IMR-90 (cell line): ENCODE data around the gene ARGLU1. TPM values are rescaled to one million over a fixed set of nuclear protein-coding genes. Genes with fewer than 3 reads are reported as not detected.

Experiments used
- ATAC-seq: fragments of 200-7000 bp; cut with Tn5 transposase; 2 replicates; pipeline ENCODE4 v1.9.1; 2020; ENCODE audit warnings: low read depth, mild to moderate bottlenecking, moderate library complexity
- BruUV-seq: library from RNA; stranded (reverse); fragments of 400-500 nt; replicated peaks from 2 replicates; lab custom pipeline; 2021; lab: Mats Ljungman, UMichigan
- CTCF ChIA-PET: fragments of 300-600 bp; formaldehyde crosslinking; extraction: SDS; loops from one replicate; lab custom pipeline; 2021; ENCODE audit warnings: antibody characterized with exemption; lab: Yijun Ruan, JAX
- POLR2A ChIA-PET: fragments of 300-600 bp; sonication (Branson Sonifier 250); formaldehyde crosslinking; loops from one replicate; lab custom pipeline; 2022; ENCODE audit warnings: antibody characterized with exemption; ENCODE audit not compliant: unreplicated experiment; lab: Charles Lee
- DNase-seq: peaks from one replicate; pipeline ENCODE4 v3.0.0; 2013
- H2AFZ ChIP-seq: replicated peaks from 2 replicates; pipeline ENCODE3; 2013; ENCODE audit warnings: low read length, mild to moderate bottlenecking; ENCODE audit not compliant: poor library complexity
- H2AK5ac ChIP-seq: 2 replicates; pipeline ENCODE4 v1.6.1; 2013; ENCODE audit warnings: low read depth, low read length, inconsistent platforms
- H2AK9ac ChIP-seq: replicated peaks from 2 replicates; pipeline ENCODE3; 2013; ENCODE audit warnings: mild to moderate bottlenecking, low read depth, low read length, moderate library complexity; ENCODE audit not compliant: poor library complexity
- H2BK120ac ChIP-seq: 2 replicates; pipeline ENCODE4 v1.6.1; 2013; ENCODE audit warnings: low read depth, low read length, inconsistent platforms
- H2BK15ac ChIP-seq: 3 replicates; pipeline ENCODE4 v1.6.1; 2013; ENCODE audit warnings: low read depth, low read length, inconsistent platforms
- H2BK20ac ChIP-seq: 2 replicates; pipeline ENCODE4 v1.6.1; 2013; ENCODE audit warnings: low read depth, mild to moderate bottlenecking, inconsistent platforms, low read length, moderate library complexity
- H2BK5ac ChIP-seq: 2 replicates; pipeline ENCODE4 v1.6.1; 2013; ENCODE audit warnings: mild to moderate bottlenecking, low read depth, low read length, inconsistent platforms; ENCODE audit not compliant: poor library complexity, severe bottlenecking
- H3K14ac ChIP-seq: replicated peaks from 2 replicates; pipeline ENCODE4 v1.6.1; 2013; ENCODE audit warnings: low read depth, low read length, inconsistent platforms
- H3K18ac ChIP-seq: 2 replicates; pipeline ENCODE4 v1.6.1; 2013; ENCODE audit warnings: low read depth, low read length, control low read depth
- H3K23ac ChIP-seq: 2 replicates; pipeline ENCODE4 v1.6.1; 2013; ENCODE audit warnings: low read depth, low read length, inconsistent platforms
- H3K27ac ChIP-seq: 2 replicates; pipeline ENCODE4 v1.5.1; 2013; ENCODE audit warnings: mild to moderate bottlenecking, control low read depth, low read length; ENCODE audit not compliant: insufficient read depth
- H3K27me3 ChIP-seq: 2 replicates; pipeline ENCODE4 v1.6.1; 2013; ENCODE audit warnings: low read length; ENCODE audit not compliant: control insufficient read depth, insufficient read depth
- H3K36me3 ChIP-seq: 2 replicates; pipeline ENCODE4 v1.6.1; 2013; ENCODE audit warnings: low read length, mixed read lengths; ENCODE audit not compliant: control insufficient read depth, insufficient read depth
- H3K4ac ChIP-seq: 2 replicates; pipeline ENCODE4 v1.6.1; 2013; ENCODE audit warnings: low read depth, low read length, inconsistent platforms
- H3K4me1 ChIP-seq: 2 replicates; pipeline ENCODE4 v1.6.1; 2013; ENCODE audit warnings: low read length, mixed read lengths; ENCODE audit not compliant: control insufficient read depth, insufficient read depth
- H3K4me2 ChIP-seq: 2 replicates; pipeline ENCODE4 v1.6.1; 2013; ENCODE audit warnings: low read depth, mild to moderate bottlenecking, control low read depth, low read length, moderate library complexity
- H3K4me3 ChIP-seq: 2 replicates; pipeline ENCODE4 v1.5.1; 2013; ENCODE audit warnings: low read depth, mild to moderate bottlenecking, control low read depth, low read length, moderate library complexity; ENCODE audit not compliant: insufficient read depth
- H3K56ac ChIP-seq: 2 replicates; pipeline ENCODE4 v1.6.1; 2013; ENCODE audit warnings: low read length, inconsistent platforms; ENCODE audit not compliant: insufficient read depth; ENCODE audit errors: extremely low read depth
- H3K79me1 ChIP-seq, 2 experiments: 2 replicates each; pipeline ENCODE4 v1.6.1; 2013; ENCODE audit warnings: low read length in 2 of 2, inconsistent platforms in 1 of 2, low read depth in 1 of 2
- H3K9ac ChIP-seq: 2 replicates; pipeline ENCODE4 v1.6.1; 2013; ENCODE audit warnings: low read depth, low read length, control low read depth
- H3K9me1 ChIP-seq: 2 replicates; pipeline ENCODE4 v1.6.1; 2013; ENCODE audit warnings: low read length, inconsistent platforms; ENCODE audit not compliant: insufficient read depth
- H3K9me3 ChIP-seq: 2 replicates; pipeline ENCODE4 v1.6.1; 2013; ENCODE audit warnings: low read length; ENCODE audit not compliant: control insufficient read depth, insufficient read depth
- H4K20me1 ChIP-seq: 2 replicates; pipeline ENCODE4 v1.6.1; 2013; ENCODE audit warnings: low read length, inconsistent platforms; ENCODE audit not compliant: insufficient read depth
- H4K5ac ChIP-seq: 2 replicates; pipeline ENCODE4 v1.6.1; 2013; ENCODE audit warnings: mild to moderate bottlenecking, low read depth, low read length, control low read depth
- H4K8ac ChIP-seq, 2 experiments: 2 replicates each; pipeline ENCODE4 v1.6.1; 2013; ENCODE audit warnings: low read depth in 2 of 2, low read length in 2 of 2, control low read depth in 1 of 2, inconsistent platforms in 1 of 2
- H4K91ac ChIP-seq: 2 replicates; pipeline ENCODE4 v1.6.1; 2013; ENCODE audit warnings: low read depth, low read length, inconsistent platforms; ENCODE audit not compliant: insufficient read depth
- BHLHE40 ChIP-seq: fragments of 150-350 bp; IDR thresholded peaks from 2 replicates; pipeline ENCODE4 v1.6.1; 2016; ENCODE audit warnings: mild to moderate bottlenecking, low read depth, low read length
- CEBPB ChIP-seq: IDR thresholded peaks from 2 replicates; pipeline ENCODE4 v1.6.1; 2012; ENCODE audit warnings: low read depth, low read length, improper control_type of control experiment
- CHD1 ChIP-seq: IDR thresholded peaks from 2 replicates; pipeline ENCODE4 v1.6.1; 2012; ENCODE audit warnings: low read depth, low read length, improper control_type of control experiment
- FOS ChIP-seq: fragments of 150-350 bp; IDR thresholded peaks from 2 replicates; pipeline ENCODE4 v1.6.1; 2016; ENCODE audit warnings: low read depth, low read length
- MAZ ChIP-seq: IDR thresholded peaks from 2 replicates; pipeline ENCODE4 v1.6.1; 2012; ENCODE audit warnings: low read depth, mild to moderate bottlenecking, low read length, improper control_type of control experiment, moderate library complexity, borderline replicate concordance
- MXI1 ChIP-seq: IDR thresholded peaks from 2 replicates; pipeline ENCODE4 v1.6.1; 2012; ENCODE audit warnings: low read depth, mild to moderate bottlenecking, low read length, moderate library complexity, borderline replicate concordance
- NFE2L2 ChIP-seq: fragments of 150-350 bp; IDR thresholded peaks from 2 replicates; pipeline ENCODE4 v1.6.1; 2016; ENCODE audit warnings: low read depth, mild to moderate bottlenecking, low read length
- POLR2A ChIP-seq: IDR thresholded peaks from 2 replicates; pipeline ENCODE4 v1.6.1; 2012; ENCODE audit warnings: mild to moderate bottlenecking, low read depth, low read length
- RAD21 ChIP-seq: IDR thresholded peaks from 2 replicates; pipeline ENCODE4 v1.6.1; 2012; ENCODE audit warnings: low read length, improper control_type of control experiment
- RFX5 ChIP-seq: IDR thresholded peaks from 2 replicates; pipeline ENCODE4 v1.8.0; 2012; ENCODE audit warnings: low read depth, mild to moderate bottlenecking, low read length, moderate library complexity
- SMC3 ChIP-seq: fragments of 150-350 bp; IDR thresholded peaks from 2 replicates; pipeline ENCODE4 v1.6.1; 2016; ENCODE audit warnings: low read depth, mild to moderate bottlenecking, antibody characterized with exemption, low read length, moderate library complexity
- WGBS, 2 experiments: methylation state at CpG; one replicate each; pipeline versions ENCODE4 v1.1.5 to v1.1.7; 2013; ENCODE audit warnings: missing lambda C conversion rate in 2 of 2; ENCODE audit not compliant: insufficient read length in 1 of 2; ENCODE audit errors: extremely low coverage in 2 of 2; 5-methylcytosine and 5-hydroxymethylcytosine counted together
- dilution Hi-C: fragments of 300-500 bp; cut with HindIII; formaldehyde crosslinking; loops from one replicate; pipeline ENCODE4 v1.14.3; 2018; ENCODE audit warnings: low sequenced_read_pairs; ENCODE audit not compliant: unreplicated experiment
- in situ Hi-C: fragments of 300-500 bp; cut with MboI; formaldehyde crosslinking; loops from 3 replicates; pipeline ENCODE4 v1.14.3; 2019; ENCODE audit warnings: low sequenced_read_pairs, inconsistent platforms, mixed read lengths
- intact Hi-C: fragments of 100-400 bp; cut with micrococcal nuclease; formaldehyde crosslinking; loops from 2 replicates; pipeline ENCODE4 v1.10.0; 2022
- polyA plus RNA-seq, 3 experiments: library from polyadenylated mRNA; depleted of rRNA; stranded (reverse); fragments of >200 nt; gene quantifications; 2 replicates each; pipeline ENCODE4 v1.2.3, GENCODE V29; 2012; ENCODE audit warnings: low replicate concordance in 1 of 3
- total RNA-seq: library from RNA; depleted of rRNA; stranded (reverse); fragments of >200 nt; gene quantifications from 2 replicates; pipeline ENCODE4 v1.2.3, GENCODE V29; 2012
- TF ChIP-seq, protein P1 (sequence below): fragments of 150-350 bp; IDR thresholded peaks from 2 replicates; pipeline ENCODE4 v1.6.1; 2016; ENCODE audit warnings: low read depth, mild to moderate bottlenecking, low read length, moderate library complexity, borderline replicate concordance
- TF ChIP-seq, protein P2 (sequence below): conservative IDR thresholded peaks from 2 replicates; pipeline ENCODE4 v1.5.1; 2012; ENCODE audit warnings: mild to moderate bottlenecking, low read depth, low read length, improper control_type of control experiment
- TF ChIP-seq, protein P3 (sequence below): fragments of 150-350 bp; IDR thresholded peaks from 2 replicates; pipeline ENCODE4 v1.6.1; 2017; ENCODE audit warnings: mild to moderate bottlenecking, antibody characterized with exemption, low read length, low read depth

Gene ARGLU1
- total and polyA plus RNA-seq, 2 of the 4 experiments (the other 2 are of a cell fraction): 11.1 to 51.4 TPM

DNA sequence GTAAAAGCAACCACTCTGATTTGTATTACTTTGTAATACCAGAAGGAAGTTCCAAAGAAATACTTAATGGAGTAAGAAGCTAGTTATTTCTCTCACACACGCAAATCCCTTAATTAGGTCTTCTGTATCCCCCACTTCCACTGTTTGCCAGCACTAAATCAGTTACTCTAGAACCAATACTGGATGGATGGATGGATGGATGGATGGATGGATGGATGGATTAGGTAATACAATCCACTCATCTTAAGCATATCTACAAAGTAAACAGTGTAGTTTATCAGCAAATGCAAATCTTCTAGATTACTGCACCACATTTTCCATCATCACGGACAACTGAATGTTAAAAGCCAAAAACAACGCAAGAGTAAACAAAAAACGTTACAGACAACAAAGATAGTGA, 27.3 kb downstream of the ARGLU1 start:
- Histone ChIP-seq H3K4me3 (no peak overlapping the region), H3K23ac (no peak overlapping the region), H2AFZ (no peak overlapping the region), H4K5ac (no peak overlapping the region), H3K9me3 (no peaks in the 10 kb centered on the region), H4K20me1 (peaks cover 5% of the 10 kb centered on the region), H2BK5ac (no peak overlapping the region), H4K8ac (no peak overlapping the region), H3K79me1 (peaks cover 15 to 17% of the 10 kb centered on the region in 2 experiments), H2BK120ac (no peak overlapping the region), H3K4me1 (no peaks in the 10 kb centered on the region), H4K91ac (no peak overlapping the region), H3K27me3 (no peaks in the 10 kb centered on the region), H2AK5ac (no peak overlapping the region), H3K36me3 (peaks cover 3% of the 10 kb centered on the region; the same call in 1 of the 2 replicates), H3K9ac (no peak overlapping the region), H2BK20ac (no peak overlapping the region), H3K9me1 (0 out of 2 replicates have a peak, but pooled peaks cover 3% of the 10 kb centered on the region), H3K56ac (no peak overlapping the region), H2AK9ac (no peak overlapping the region), H2BK15ac (no peak overlapping the region), H3K4me2 (no peak overlapping the region), H3K4ac (no peak overlapping the region), H3K27ac (no peak overlapping the region), H3K18ac (no peak overlapping the region), H3K14ac (no peak overlapping the region)
- DNase-seq (no peak), ATAC-seq (no peak)
- TF ChIP-seq, protein P1, sequence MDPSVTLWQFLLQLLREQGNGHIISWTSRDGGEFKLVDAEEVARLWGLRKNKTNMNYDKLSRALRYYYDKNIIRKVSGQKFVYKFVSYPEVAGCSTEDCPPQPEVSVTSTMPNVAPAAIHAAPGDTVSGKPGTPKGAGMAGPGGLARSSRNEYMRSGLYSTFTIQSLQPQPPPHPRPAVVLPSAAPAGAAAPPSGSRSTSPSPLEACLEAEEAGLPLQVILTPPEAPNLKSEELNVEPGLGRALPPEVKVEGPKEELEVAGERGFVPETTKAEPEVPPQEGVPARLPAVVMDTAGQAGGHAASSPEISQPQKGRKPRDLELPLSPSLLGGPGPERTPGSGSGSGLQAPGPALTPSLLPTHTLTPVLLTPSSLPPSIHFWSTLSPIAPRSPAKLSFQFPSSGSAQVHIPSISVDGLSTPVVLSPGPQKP: no peak
- no peak for TF ChIP-seq NFE2L2
- TF ChIP-seq CHD1: no peak
- no peak for TF ChIP-seq MXI1
- TF ChIP-seq POLR2A: no peak
- no peak for TF ChIP-seq CEBPB
- TF ChIP-seq, protein P2, sequence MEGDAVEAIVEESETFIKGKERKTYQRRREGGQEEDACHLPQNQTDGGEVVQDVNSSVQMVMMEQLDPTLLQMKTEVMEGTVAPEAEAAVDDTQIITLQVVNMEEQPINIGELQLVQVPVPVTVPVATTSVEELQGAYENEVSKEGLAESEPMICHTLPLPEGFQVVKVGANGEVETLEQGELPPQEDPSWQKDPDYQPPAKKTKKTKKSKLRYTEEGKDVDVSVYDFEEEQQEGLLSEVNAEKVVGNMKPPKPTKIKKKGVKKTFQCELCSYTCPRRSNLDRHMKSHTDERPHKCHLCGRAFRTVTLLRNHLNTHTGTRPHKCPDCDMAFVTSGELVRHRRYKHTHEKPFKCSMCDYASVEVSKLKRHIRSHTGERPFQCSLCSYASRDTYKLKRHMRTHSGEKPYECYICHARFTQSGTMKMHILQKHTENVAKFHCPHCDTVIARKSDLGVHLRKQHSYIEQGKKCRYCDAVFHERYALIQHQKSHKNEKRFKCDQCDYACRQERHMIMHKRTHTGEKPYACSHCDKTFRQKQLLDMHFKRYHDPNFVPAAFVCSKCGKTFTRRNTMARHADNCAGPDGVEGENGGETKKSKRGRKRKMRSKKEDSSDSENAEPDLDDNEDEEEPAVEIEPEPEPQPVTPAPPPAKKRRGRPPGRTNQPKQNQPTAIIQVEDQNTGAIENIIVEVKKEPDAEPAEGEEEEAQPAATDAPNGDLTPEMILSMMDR: no peak
- no peak for TF ChIP-seq RAD21
- no peak for TF ChIP-seq RFX5
- TF ChIP-seq, protein P3, sequence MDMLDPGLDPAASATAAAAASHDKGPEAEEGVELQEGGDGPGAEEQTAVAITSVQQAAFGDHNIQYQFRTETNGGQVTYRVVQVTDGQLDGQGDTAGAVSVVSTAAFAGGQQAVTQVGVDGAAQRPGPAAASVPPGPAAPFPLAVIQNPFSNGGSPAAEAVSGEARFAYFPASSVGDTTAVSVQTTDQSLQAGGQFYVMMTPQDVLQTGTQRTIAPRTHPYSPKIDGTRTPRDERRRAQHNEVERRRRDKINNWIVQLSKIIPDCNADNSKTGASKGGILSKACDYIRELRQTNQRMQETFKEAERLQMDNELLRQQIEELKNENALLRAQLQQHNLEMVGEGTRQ: no peak
- TF ChIP-seq MAZ: no peak
- no peak for TF ChIP-seq BHLHE40
- no peak for TF ChIP-seq FOS
- TF ChIP-seq SMC3: no peak
- intact Hi-C loops: no loop called here
- dilution Hi-C loops: no loop called here
- POLR2A ChIA-PET: no interaction called here
- in situ Hi-C loops: loop anchor here (25.0 kb wide), 2 partner anchors 1103 to 1203 kb away; no protein-coding TSS in a partner anchor
- no CpG with 5 or more reads among the region's 4 CpGs for WGBS, 2 experiments
- BruUV-seq: no TSS peak
- CTCF ChIA-PET: no interaction called here
